Naive B cell (primary cell): ENCODE measurements around the gene ODC1. TPM values are rescaled to one million over a fixed set of nuclear protein-coding genes. Genes with fewer than 3 reads are reported as not detected.

Experiments used
- ATAC-seq, 2 donors: fragments of 150-1000 bp; cut with Tn5 transposase; 2 replicates each; pipeline ENCODE4 v1.10.0; 2021; ENCODE audit warnings: low read depth in 2 of 2, mild to moderate bottlenecking in 2 of 2, moderate library complexity in 2 of 2
- DNase-seq: peaks from one replicate; pipeline ENCODE4 v3.0.0; 2022
- H3K27ac Mint-ChIP-seq, 6 donors: one replicate each; pipeline ENCODE4 v1.8.0; 2020 to 2022; ENCODE audit warnings: mild to moderate bottlenecking in 6 of 6, mixed read lengths in 6 of 6, moderate library complexity in 5 of 6, inconsistent platforms in 2 of 6
- H3K27me3 Mint-ChIP-seq, 3 donors: one replicate each; pipeline ENCODE4 v1.8.0; 2021 to 2022; ENCODE audit warnings: mixed read lengths in 3 of 3, mild to moderate bottlenecking in 1 of 3
- H3K36me3 Mint-ChIP-seq, 2 donors: one replicate each; pipeline ENCODE4 v1.8.0; 2020 to 2022; ENCODE audit warnings: mixed read lengths in 2 of 2, inconsistent platforms in 1 of 2, mild to moderate bottlenecking in 1 of 2
- H3K4me1 Mint-ChIP-seq, 3 donors: one replicate each; pipeline ENCODE4 v1.8.0; 2020 to 2022; ENCODE audit warnings: mixed read lengths in 3 of 3, inconsistent platforms in 1 of 3, mild to moderate bottlenecking in 1 of 3, moderate library complexity in 1 of 3
- H3K4me3 Mint-ChIP-seq, 8 donors: one replicate each; pipeline ENCODE4 v1.8.0; 2020 to 2022; ENCODE audit warnings: mild to moderate bottlenecking in 8 of 8, mixed read lengths in 8 of 8, moderate library complexity in 8 of 8, inconsistent platforms in 2 of 8
- H3K9me3 Mint-ChIP-seq, 7 donors: one replicate each; pipeline ENCODE4 v1.8.0; 2020 to 2022; ENCODE audit warnings: mixed read lengths in 7 of 7, mild to moderate bottlenecking in 5 of 7, inconsistent platforms in 2 of 7, moderate library complexity in 1 of 7
- polyA plus RNA-seq, 6 donors: library from polyadenylated mRNA; unstranded; fragments of 300-500 nt; fragmentation: Illumina TruSeq; gene quantifications; one replicate each; pipeline ENCODE4 v1.2.3, GENCODE V29; 2021; ENCODE audit warnings: low read depth in 6 of 6

ODC1 gene
- polyA plus RNA-seq, 6 donors from 2014 or later: 142 to 202 (median 165) TPM

- Mint-ChIP-seq H3K4me1 (peaks cover 31 to 49% (median 39%) of the 10 kb centered on the region in 3 donors), H3K27me3 (no peaks in the 10 kb centered on the region), H3K27ac (peak overlapping the region; percentile 42 to 97 (median 89)), H3K36me3 (peaks cover 0 to 16% of the 10 kb centered on the region in 2 donors), H3K9me3 (peaks cover 0 to 4% (median 0%) of the 10 kb centered on the region in 7 donors), H3K4me3 (peak overlapping the region; percentile 9 to 81 (median 58))
- DNase-seq (no peak), ATAC-seq (no peak)
Measured at GRCh38 chr2:10400978-10401951, 46.9 kb downstream of the ODC1 start.

GRCh38 chr2:10400568-10400977 is 47.6 kb downstream of the ODC1 start:
- ATAC-seq (peak; percentile 46 to 58), DNase-seq (no peak)
- H3K27me3 Mint-ChIP-seq: no peaks in the 10 kb centered on the region
- H3K9me3 Mint-ChIP-seq: peaks cover 0 to 4% (median 0%) of the 10 kb centered on the region in 7 donors
- peak overlapping the region; percentile 49 to 97 (median 86) for H3K27ac Mint-ChIP-seq
- peaks cover 0 to 16% of the 10 kb centered on the region in 2 donors for H3K36me3 Mint-ChIP-seq
- peak overlapping the region in 4 of 8 donors; percentile 7 to 65 (median 44) for H3K4me3 Mint-ChIP-seq
- H3K4me1 Mint-ChIP-seq: peaks cover 38 to 51% (median 45%) of the 10 kb centered on the region in 3 donors

GRCh38 chr2:10400002-10400401 is 48.1 kb downstream of the ODC1 start:
- DNase-seq: no peak
- H3K27me3 Mint-ChIP-seq: no peaks in the 10 kb centered on the region

GRCh38 chr2:10399358-10399757 is 48.8 kb downstream of the ODC1 start:
- H3K4me1 Mint-ChIP-seq: peaks cover 44 to 55% (median 49%) of the 10 kb centered on the region in 3 donors
- H3K9me3 Mint-ChIP-seq: peaks cover 0 to 4% (median 0%) of the 10 kb centered on the region in 7 donors
- ATAC-seq: no peak
- peak overlapping the region in 3 of 6 donors; percentile 47 to 88 (median 86) for H3K27ac Mint-ChIP-seq
- no peak for DNase-seq
- no peaks in the 10 kb centered on the region for H3K27me3 Mint-ChIP-seq
- H3K36me3 Mint-ChIP-seq: peaks cover 0 to 16% of the 10 kb centered on the region in 2 donors
- no peak overlapping the region for H3K4me3 Mint-ChIP-seq

More at GRCh38 chr2:10400002-10400401, 48.1 kb downstream of the ODC1 start:
- H3K4me3 Mint-ChIP-seq: peak overlapping the region in 2 of 8 donors; percentile 2 to 14
- H3K27ac Mint-ChIP-seq: peak overlapping the region; percentile 58 to 97 (median 86)
- peaks cover 0 to 4% (median 0%) of the 10 kb centered on the region in 7 donors for H3K9me3 Mint-ChIP-seq
- no peak for ATAC-seq
- peaks cover 0 to 16% of the 10 kb centered on the region in 2 donors for H3K36me3 Mint-ChIP-seq
- H3K4me1 Mint-ChIP-seq: peaks cover 42 to 54% (median 48%) of the 10 kb centered on the region in 3 donors

GRCh38 chr2:10398496-10398895 is 49.6 kb downstream of the ODC1 start:
- H3K27me3 Mint-ChIP-seq: no peaks in the 10 kb centered on the region
- DNase-seq (no peak), ATAC-seq (no peak)

GRCh38 chr2:10397878-10398277 is 50.2 kb downstream of the ODC1 start:
- ATAC-seq (no peak), DNase-seq (no peak)
- Mint-ChIP-seq H3K4me1 (peaks cover 40 to 57% (median 54%) of the 10 kb centered on the region in 3 donors), H3K9me3 (peaks cover 0 to 4% (median 0%) of the 10 kb centered on the region in 7 donors), H3K27me3 (no peaks in the 10 kb centered on the region), H3K4me3 (no peak overlapping the region), H3K36me3 (peaks cover 0 to 7% of the 10 kb centered on the region in 2 donors), H3K27ac (peak overlapping the region in 2 of 6 donors; percentile 24 to 65)

More at GRCh38 chr2:10398496-10398895, 49.6 kb downstream of the ODC1 start:
- peaks cover 0 to 8% of the 10 kb centered on the region in 2 donors for H3K36me3 Mint-ChIP-seq
- H3K4me3 Mint-ChIP-seq: peak overlapping the region in 1 of 8 donors; percentile 60
- H3K9me3 Mint-ChIP-seq: peaks cover 0 to 4% (median 0%) of the 10 kb centered on the region in 7 donors
- peak overlapping the region; percentile 49 to 95 (median 83) for H3K27ac Mint-ChIP-seq
- H3K4me1 Mint-ChIP-seq: peaks cover 40 to 55% (median 54%) of the 10 kb centered on the region in 3 donors

GRCh38 chr2:10397297-10397875 is 50.7 kb downstream of the ODC1 start:
- H3K4me1 Mint-ChIP-seq: peaks cover 42 to 58% (median 57%) of the 10 kb centered on the region in 3 donors

DNA sequence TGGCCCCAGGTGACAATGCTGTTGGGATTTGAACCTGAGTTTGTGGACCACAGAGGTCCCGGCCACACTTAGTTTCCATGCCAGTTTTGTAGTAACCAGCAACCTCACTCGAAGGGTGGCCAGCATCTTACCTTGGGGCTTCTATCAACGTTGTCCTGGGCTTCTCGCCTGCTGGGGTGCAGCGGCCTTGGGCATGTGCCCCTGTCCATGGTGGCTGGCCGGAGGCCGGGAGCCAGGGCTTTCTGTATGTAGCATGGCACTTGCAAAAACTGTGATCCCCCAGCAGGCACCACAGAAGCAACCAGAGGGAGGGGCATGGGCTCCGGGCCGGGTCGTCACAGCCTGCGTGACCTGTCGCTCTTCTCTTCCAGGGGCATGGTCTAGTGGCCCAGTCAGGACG is 51.7 kb downstream of the ODC1 start:
- DNase-seq (no peak), ATAC-seq (no peak)
- H3K27ac Mint-ChIP-seq: no peak overlapping the region
- H3K4me3 Mint-ChIP-seq: no peak overlapping the region
- peaks cover 46 to 62% (median 49%) of the 10 kb centered on the region in 3 donors for H3K4me1 Mint-ChIP-seq
- no peaks in the 10 kb centered on the region for H3K27me3 Mint-ChIP-seq
- peaks cover 0 to 7% of the 10 kb centered on the region in 2 donors for H3K36me3 Mint-ChIP-seq
- H3K9me3 Mint-ChIP-seq: peaks cover 0 to 4% (median 0%) of the 10 kb centered on the region in 7 donors

More at GRCh38 chr2:10397297-10397875, 50.7 kb downstream of the ODC1 start:
- no peak for ATAC-seq
- Mint-ChIP-seq H3K4me3 (no peak overlapping the region), H3K27me3 (no peaks in the 10 kb centered on the region), H3K27ac (peak overlapping the region in 1 of 6 donors; percentile 65), H3K36me3 (peaks cover 0 to 7% of the 10 kb centered on the region in 2 donors), H3K9me3 (peaks cover 0 to 4% (median 0%) of the 10 kb centered on the region in 7 donors)
- DNase-seq: no peak

DNA sequence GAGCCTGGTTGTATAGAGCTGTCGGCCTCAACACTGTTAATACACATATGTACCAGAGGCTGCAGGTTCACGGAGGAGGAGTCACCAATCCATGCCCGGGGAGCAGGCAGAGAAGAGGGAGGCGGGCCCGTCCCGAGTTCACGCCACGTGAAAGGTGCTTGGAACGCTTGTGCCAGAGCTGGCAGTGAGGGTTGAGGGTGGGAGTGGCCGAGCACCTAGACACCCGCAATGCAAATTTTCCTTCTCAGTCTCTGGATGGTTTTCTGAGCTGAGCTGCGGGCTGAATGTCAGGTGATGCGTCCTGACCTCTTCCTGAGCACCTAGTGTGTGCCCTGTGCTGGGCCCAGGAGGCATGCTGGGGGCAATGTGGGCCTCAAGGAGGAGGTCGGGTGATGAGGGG is 52.2 kb downstream of the ODC1 start:
- Mint-ChIP-seq H3K27me3 (no peaks in the 10 kb centered on the region), H3K9me3 (peaks cover 0 to 4% (median 0%) of the 10 kb centered on the region in 7 donors), H3K27ac (peak overlapping the region in 2 of 6 donors; percentile 74 to 77), H3K4me3 (peak overlapping the region in 4 of 8 donors; percentile 20 to 71 (median 28)), H3K36me3 (peaks cover 0 to 7% of the 10 kb centered on the region in 2 donors), H3K4me1 (peaks cover 44 to 62% (median 45%) of the 10 kb centered on the region in 3 donors)
- ATAC-seq (peak in 1 of 2 donors; percentile 35), DNase-seq (no peak)

GRCh38 chr2:10393640-10393982 is 54.5 kb downstream of the ODC1 start:
- Mint-ChIP-seq H3K27me3 (no peaks in the 10 kb centered on the region), H3K36me3 (no peaks in the 10 kb centered on the region), H3K27ac (no peak overlapping the region), H3K4me1 (peaks cover 44 to 66% (median 51%) of the 10 kb centered on the region in 3 donors), H3K9me3 (no peaks in the 10 kb centered on the region), H3K4me3 (no peak overlapping the region)
- ATAC-seq: no peak
- DNase-seq: no peak

DNA sequence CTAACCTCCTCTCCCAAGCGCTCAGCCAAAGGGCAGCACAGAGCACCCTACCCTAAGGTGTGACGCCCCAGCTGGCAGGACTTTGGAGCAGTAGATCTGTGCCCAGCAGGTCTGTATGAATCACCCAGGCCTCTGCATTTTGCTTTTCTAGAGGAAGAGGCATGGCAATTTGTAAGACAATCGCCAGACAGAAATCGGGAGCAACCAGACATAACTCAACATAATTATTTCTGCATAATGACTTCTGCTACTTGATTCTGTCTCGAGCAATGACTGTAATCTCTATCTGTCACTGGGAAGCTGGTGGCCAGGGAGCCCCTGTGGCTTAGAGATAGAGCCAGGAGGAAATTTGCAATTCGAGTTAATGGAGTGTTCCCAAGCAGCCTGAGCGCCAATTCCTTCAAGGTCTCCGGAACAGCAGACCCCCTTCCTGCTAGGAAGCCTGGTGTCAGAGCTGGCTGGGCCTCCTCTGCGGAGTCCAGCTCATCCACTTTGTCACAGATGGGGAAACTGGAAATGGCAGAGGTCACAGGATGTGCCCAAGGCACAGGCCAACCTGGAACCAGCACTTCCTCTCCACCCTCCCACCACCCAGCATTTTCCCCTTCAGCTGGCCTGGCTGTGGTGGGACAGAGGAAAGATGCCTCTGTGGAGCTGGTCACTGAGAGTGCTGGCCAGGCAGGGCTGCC is 55.0 kb downstream of the ODC1 start:
- H3K27me3 Mint-ChIP-seq: no peaks in the 10 kb centered on the region
- DNase-seq: no peak
- ATAC-seq: no peak
- H3K9me3 Mint-ChIP-seq: no peaks in the 10 kb centered on the region
- H3K36me3 Mint-ChIP-seq: no peaks in the 10 kb centered on the region
- H3K4me3 Mint-ChIP-seq: no peak overlapping the region
- peak overlapping the region in 2 of 6 donors; percentile 41 to 69 for H3K27ac Mint-ChIP-seq
- peaks cover 44 to 68% (median 54%) of the 10 kb centered on the region in 3 donors for H3K4me1 Mint-ChIP-seq

DNA sequence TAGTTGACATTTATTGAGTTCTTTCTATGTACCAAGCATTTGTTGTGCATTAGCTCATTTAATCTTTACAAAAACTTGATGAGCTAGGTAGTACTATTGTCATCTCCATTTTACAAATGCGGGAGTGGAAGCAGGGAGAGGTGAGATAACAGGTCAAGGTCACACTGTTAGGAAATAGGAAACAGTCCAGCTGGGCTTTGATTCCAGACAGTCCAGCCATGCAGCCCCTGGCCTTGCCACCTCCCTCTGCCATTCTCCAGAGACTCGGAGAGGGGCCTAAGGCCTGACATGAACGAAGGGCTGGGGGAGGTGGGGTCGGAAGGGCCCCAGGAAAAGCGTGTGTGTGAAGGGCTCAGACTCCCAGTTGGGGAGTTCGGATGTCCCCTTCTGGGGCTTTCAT is 55.6 kb downstream of the ODC1 start:
- Mint-ChIP-seq H3K27me3 (no peaks in the 10 kb centered on the region), H3K9me3 (no peaks in the 10 kb centered on the region), H3K4me1 (peaks cover 41 to 66% (median 55%) of the 10 kb centered on the region in 3 donors), H3K4me3 (peak overlapping the region in 1 of 8 donors; percentile 16), H3K36me3 (no peaks in the 10 kb centered on the region), H3K27ac (peak overlapping the region in 2 of 6 donors; percentile 11 to 69)
- ATAC-seq: no peak
- DNase-seq: no peak

DNA sequence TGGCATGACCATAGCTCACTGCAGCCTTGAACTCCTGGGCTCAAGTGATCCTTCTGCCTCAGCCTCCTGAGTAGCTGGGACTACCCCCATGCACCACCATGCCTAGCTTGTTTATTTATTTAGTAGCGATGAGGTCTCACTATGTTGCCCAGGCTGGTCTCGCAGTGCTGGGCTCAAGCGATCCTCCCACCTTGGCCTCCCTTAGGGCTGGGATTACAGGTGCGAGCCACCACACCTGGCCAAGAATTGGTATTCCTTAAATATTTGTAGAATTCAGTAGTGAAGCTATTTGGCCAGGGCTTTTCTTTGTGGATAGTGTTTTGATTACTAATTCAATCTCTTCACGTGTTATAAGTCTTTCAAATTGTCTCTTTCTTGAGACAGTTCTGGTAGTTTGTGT is 56.0 kb downstream of the ODC1 start:
- Mint-ChIP-seq H3K27me3 (no peaks in the 10 kb centered on the region), H3K4me3 (no peak overlapping the region), H3K36me3 (no peaks in the 10 kb centered on the region), H3K4me1 (peaks cover 45 to 67% (median 58%) of the 10 kb centered on the region in 3 donors), H3K9me3 (no peaks in the 10 kb centered on the region), H3K27ac (peak overlapping the region in 2 of 6 donors; percentile 11 to 69)
- ATAC-seq (no peak), DNase-seq (no peak)
